Measurements from ENCODE around the gene SMAD3.

SMAD3 gene

DNA sequence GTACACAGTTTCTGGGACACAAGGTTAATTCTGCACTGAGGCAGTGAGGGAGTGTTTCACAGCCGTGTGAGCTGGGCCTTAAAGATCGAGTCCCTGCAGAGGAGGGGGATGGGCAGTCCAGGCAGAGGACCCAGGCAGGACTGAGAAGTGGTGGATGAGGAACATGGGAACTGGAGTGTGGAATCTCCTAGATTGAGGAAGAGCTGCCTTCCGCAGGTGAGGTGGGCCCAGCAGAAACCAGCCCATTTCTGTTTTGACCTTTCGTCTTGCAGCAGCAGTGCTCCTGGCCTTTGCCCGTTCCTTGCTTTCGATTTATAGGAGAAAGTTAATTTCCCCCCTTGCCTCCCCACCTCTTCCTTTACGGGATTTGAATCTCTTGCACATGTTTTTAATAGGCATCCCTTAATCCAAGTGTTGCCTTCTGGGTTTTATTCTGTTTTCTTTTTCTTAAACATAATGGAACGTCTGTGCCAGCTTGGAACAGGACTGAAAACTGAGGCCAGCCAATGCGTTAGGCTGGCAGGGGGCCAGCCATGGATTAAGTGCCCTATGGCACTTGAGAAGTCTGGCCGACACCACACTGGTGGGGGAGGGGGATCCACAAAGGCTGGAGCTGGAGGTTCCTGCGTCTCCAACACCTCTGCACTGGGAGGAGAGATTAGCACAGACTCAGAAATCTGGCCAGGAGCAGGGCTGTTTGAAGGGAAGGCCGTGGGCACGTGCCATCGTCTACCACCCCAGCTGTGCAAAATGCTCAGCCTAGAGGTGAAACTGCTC is 111.0 kb downstream of the SMAD3 start:
- in situ Hi-C loops (cut with MboI; ENCODE audit: low sequenced_read_pairs): no loop called here

- in situ Hi-C loops (cut with MboI; ENCODE audit: low sequenced_read_pairs): no loop called here
Measured at GRCh38 chr15:67177752-67178151, 112.3 kb downstream of the SMAD3 start.

DNA sequence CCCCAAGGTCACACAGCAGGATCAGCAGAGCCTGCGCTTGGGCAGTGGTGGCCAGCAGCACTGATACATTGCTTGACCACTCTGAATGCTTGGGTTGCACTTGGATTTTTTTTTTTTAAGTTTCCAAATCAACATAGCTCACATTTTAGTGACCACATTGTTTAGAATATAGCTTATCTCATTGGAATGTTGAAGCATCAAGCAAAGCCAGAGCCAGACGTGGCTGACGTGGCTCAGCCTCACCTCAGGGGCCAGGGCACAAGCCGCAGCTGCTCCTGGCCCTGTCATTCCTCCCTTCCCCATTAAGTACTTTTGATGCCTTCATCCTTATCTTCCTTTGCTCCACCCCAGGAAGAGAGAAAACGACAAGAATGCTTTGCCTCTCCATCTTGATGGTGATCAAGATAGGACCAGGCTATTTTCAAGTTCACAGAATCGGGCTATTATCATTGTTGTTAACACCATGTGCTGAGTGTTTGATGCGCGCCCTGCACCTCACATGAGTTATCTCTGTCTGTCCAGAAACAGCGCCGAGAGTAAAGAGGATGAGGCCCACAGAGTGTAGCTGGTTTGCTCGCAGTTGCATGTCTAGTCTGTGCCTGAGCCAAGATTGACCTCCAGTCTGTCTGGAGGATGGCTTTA is 113.3 kb downstream of the SMAD3 start:
- in situ Hi-C loops (cut with MboI; ENCODE audit: low sequenced_read_pairs): no loop called here

- in situ Hi-C loops (cut with MboI; ENCODE audit: low sequenced_read_pairs): no loop called here
Measured at GRCh38 chr15:67179411-67179995, 114.1 kb downstream of the SMAD3 start.

- in situ Hi-C loops (cut with MboI; ENCODE audit: low sequenced_read_pairs): no loop called here
Measured at GRCh38 chr15:67180035-67180434, 114.6 kb downstream of the SMAD3 start.

DNA sequence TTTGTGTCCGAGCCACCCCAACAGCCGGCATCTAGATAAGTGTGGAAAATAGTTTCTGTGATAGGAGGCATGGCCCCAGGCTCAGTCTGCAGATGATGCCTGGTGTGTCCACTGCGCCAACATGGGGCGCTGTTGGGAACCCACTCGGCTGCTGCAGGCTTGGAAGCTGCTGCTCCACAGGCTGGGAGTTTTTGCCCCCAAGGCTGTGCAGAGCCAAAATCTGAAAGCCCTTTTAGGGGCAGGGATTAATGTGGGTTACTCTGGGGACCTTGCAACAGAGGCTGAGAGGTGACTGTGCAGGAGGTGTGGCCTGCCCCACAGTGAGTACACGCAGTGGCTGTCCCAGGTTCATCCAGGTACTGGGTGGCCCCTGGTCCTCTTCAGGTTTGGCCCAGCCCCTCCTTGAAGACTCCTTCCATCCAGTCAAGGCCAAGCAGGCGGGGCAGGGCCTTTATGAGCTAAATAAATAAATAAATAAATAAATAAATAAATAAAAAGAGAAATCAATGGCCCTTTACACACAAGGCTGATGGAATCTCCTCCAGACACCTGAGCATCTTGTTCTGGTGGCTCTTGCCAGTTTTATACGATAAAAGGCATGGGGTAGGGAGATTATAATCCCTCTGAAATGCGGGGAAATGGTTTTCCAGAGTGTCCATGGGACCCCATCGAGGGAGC is 115.3 kb downstream of the SMAD3 start:
- in situ Hi-C loops (cut with MboI; ENCODE audit: low sequenced_read_pairs): no loop called here

DNA sequence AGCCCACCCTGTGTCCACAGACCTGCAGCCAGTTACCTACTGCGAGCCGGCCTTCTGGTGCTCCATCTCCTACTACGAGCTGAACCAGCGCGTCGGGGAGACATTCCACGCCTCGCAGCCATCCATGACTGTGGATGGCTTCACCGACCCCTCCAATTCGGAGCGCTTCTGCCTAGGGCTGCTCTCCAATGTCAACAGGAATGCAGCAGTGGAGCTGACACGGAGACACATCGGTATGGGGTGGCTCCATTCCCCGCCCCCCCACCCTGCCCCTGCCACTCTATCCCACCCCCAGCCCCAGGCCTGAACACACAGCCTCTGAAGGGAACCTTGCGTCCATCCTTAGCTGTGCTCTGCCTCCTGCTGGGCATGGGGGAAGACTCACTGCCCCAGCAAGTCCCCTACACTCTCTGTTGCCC is 115.8 kb downstream of the SMAD3 start:
- in situ Hi-C loops (cut with MboI; ENCODE audit: low sequenced_read_pairs): no loop called here

GRCh38 chr15:67183443-67184169 is 118.2 kb downstream of the SMAD3 start:
- in situ Hi-C loops (cut with MboI; ENCODE audit: low sequenced_read_pairs): no loop called here

- in situ Hi-C loops (cut with MboI; ENCODE audit: low sequenced_read_pairs): no loop called here
Measured at GRCh38 chr15:67184208-67184925, 119.0 kb downstream of the SMAD3 start.

- in situ Hi-C loops (cut with MboI; ENCODE audit: low sequenced_read_pairs): no loop called here
Measured at GRCh38 chr15:67185051-67185450, 119.6 kb downstream of the SMAD3 start.

DNA sequence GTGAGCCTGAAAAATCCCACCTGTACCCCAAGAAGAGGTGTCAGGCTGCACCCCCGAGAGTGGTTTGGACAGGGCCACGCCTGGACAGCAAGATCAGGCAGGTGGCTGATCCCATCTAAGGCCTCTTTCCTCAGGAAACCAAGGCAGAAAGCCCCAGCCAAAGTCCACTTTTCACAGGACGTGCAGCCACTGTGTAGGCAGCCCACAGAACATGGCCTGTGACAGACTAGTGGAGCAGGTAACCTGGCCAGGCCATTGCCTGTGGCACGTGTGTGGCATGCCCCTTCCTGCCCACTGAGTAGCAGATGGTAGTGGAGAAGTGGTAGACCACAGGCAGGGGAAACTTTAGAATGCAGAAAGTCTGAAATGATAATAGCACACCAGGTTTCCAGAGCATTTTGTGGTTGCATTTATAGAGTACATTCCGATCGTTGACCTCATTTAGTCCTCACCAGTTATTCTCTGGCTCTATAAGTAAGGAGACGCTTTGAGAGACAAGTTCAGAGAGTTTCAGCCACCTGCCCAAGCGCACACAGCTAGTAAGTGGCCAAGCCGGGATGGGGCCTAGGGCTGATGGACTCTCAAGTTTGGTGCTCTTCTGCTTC is 120.3 kb downstream of the SMAD3 start:
- in situ Hi-C loops (cut with MboI; ENCODE audit: low sequenced_read_pairs): no loop called here

DNA sequence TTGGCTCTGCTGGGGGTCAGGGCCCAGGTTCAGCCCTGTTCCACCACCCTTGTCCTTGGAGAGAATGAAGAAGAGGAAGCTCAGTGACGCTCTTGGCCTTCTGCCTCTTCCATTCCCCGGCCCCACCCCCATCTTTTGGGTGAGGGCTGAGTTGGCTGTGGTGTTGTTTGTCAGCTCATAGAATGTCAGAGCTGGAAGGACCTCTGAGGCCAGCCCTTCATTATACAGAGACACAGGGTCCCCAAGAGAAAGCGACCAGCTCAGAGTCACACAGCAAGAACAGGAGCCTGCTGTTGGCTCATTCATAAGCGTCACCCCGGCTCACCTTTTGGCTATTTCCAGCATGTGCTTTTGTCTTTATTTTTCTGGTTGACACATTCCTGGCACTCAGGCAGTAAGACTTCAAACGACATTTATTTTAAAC is 120.8 kb downstream of the SMAD3 start:
- in situ Hi-C loops (cut with MboI; ENCODE audit: low sequenced_read_pairs): no loop called here

DNA sequence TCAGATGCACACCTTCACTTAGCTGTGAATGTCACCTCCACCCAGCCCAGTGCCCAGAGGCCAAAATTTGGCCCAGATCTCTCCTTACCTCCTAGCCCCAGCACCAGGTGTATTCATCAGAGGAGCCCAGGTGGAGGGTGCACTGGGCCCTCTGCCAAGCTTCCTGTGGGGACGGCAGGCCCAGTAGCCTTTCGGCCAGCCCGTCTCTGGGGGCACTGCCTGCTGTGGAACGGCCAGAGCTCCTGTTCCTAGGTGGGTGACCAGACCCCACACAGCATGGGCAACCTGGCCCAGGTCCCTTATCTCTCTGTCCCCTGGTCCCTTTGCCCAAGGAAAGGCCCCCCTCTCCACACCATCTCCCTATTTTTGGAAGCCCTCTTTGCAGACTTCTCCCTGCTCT is 121.3 kb downstream of the SMAD3 start:
- in situ Hi-C loops (cut with MboI; ENCODE audit: low sequenced_read_pairs): no loop called here

DNA sequence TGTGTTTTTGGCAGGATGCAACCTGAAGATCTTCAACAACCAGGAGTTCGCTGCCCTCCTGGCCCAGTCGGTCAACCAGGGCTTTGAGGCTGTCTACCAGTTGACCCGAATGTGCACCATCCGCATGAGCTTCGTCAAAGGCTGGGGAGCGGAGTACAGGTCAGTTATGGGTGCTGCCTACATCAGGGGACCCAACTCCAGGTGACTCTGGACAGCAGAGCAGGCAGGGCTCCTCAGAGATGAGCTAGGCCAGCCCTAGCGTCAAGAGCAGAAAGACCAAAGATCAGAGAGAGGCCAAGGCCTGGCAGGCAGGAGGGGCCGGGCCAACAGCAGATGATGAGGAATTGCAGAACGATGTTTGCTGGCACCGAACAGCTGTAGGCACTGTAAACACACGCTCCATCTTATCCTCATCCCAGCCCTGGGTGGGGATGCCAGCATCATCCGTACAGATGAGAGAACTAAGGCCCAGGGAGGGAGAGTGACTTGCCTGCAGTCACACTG is 122.0 kb downstream of the SMAD3 start:
- in situ Hi-C loops (cut with MboI; ENCODE audit: low sequenced_read_pairs): no loop called here

GRCh38 chr15:67188551-67189218 is 123.3 kb downstream of the SMAD3 start:
- in situ Hi-C loops (cut with MboI; ENCODE audit: low sequenced_read_pairs): no loop called here

- in situ Hi-C loops (cut with MboI; ENCODE audit: low sequenced_read_pairs): no loop called here
Measured at GRCh38 chr15:67189326-67190051, 124.1 kb downstream of the SMAD3 start.

- in situ Hi-C loops (cut with MboI; ENCODE audit: low sequenced_read_pairs): no loop called here
Measured at GRCh38 chr15:67190326-67190725, 124.9 kb downstream of the SMAD3 start.

- in situ Hi-C loops (cut with MboI; ENCODE audit: low sequenced_read_pairs): no loop called here
Measured at GRCh38 chr15:67190813-67191212, 125.4 kb downstream of the SMAD3 start.

Data from HL-60/S4 treated with phorbol 12-myristate 13-acetate at 8.2 ng/mL for 4 days and 3 days (cell line).